Fibroblast of villous mesenchyme (primary cell): ENCODE measurements around the gene CYTH1. TPM values are rescaled to one million over a fixed set of nuclear protein-coding genes. Genes with fewer than 3 reads are reported as not detected.

Experiments
- DNase-seq: peaks from one replicate; pipeline ENCODE4 v3.0.0-alpha.2; 2010; ENCODE audit warnings: low read depth
- H3K4me3 ChIP-seq: 2 replicates; pipeline ENCODE4 v1.5.1; 2011; ENCODE audit warnings: low read depth, mild to moderate bottlenecking, low read length
- CTCF ChIP-seq: IDR thresholded peaks from 2 replicates; pipeline ENCODE4 v1.5.1; 2012; ENCODE audit warnings: low read depth, mild to moderate bottlenecking, low read length; ENCODE audit not compliant: insufficient read depth
- total RNA-seq: library from RNA; depleted of rRNA; stranded (reverse); fragments of >200 nt; gene quantifications from 2 replicates; pipeline ENCODE4 v1.2.3, GENCODE V29; 2012

Gene CYTH1
- total RNA-seq, 1 donor = 19.4 TPM

DNA sequence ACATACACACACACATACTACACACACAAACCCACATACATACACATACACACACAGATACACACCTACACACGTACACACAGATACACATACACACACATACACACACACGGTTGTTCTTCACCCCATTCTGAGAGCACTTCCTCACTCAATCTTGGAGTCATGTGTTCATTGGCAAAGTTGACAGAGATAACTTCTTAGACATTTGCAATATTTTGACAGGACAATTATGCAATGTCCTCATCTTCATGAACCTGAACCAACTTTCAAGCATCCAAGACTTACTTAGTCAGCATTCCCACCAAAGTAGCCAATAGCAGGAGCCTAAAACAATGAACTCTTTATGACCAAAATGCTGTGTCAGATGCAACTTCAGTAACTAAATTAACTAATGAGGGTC lies 127.7 kb downstream of the CYTH1 start:
- no peak for TF ChIP-seq CTCF
- no peak for DNase-seq
- no peak overlapping the region for H3K4me3 ChIP-seq

DNA sequence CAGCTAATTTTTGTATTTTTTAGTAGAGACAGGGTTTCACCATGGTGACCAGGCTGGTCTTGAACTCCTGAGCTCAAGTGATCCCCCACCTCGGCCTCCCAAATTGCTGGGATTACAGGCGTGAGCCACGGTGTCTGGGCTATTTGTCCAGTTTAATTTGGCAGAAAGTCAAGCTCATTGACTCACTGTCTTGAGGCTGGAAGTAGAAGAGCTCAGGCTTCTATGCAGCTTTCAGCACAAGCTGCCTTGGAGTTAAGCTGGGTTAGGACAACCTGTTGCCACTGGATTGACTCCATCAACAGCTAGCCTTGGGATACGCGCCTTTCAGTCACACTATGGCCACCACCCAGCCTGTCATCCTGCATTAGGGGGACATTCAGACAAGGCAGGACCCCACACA lies 128.7 kb downstream of the CYTH1 start:
- TF ChIP-seq CTCF = no peak
- H3K4me3 ChIP-seq = no peak overlapping the region
- peak; percentile 37 for DNase-seq

DNA sequence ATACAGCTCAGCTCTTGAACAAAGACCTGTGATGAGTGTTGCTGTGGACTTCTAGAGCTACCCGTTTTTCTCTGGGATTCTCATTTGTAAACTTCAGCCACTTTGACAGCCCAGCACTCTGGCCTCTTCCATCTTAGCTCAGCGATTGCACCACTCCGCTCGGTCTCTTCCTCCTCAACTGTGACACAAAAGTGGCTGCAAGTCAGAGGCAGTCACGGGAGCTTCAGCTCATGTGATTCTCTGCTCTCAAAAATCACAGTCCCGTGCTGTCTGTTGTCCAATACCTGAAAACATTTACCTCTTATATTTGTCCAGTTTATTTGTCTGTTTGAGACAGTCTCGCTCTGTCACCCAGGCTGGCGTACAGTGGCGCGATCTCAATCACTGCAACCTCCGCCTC lies 129.2 kb downstream of the CYTH1 start:
- DNase-seq = no peak
- H3K4me3 ChIP-seq = no peak overlapping the region
- TF ChIP-seq CTCF = no peak

DNA sequence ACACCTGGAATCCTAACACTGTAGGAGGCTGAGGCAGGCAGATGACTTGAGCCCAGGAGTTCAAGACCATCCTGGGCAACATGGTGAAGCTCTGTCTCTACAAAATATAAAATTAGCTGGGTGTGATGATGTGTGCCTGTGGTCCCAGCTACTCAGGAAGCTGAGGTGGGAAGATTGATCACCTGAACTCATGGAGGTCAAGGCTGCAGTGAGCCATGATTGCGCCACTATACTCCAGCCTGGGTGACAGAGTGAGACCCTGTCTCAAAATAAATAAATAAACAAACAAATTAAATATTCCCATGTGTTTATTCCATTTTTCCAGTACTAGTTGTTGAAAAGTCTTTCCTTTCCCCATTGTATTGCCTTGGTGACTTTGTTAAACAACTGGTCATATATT lies 130.0 kb downstream of the CYTH1 start:
- TF ChIP-seq CTCF = no peak
- DNase-seq = no peak
- no peak overlapping the region for H3K4me3 ChIP-seq

DNA sequence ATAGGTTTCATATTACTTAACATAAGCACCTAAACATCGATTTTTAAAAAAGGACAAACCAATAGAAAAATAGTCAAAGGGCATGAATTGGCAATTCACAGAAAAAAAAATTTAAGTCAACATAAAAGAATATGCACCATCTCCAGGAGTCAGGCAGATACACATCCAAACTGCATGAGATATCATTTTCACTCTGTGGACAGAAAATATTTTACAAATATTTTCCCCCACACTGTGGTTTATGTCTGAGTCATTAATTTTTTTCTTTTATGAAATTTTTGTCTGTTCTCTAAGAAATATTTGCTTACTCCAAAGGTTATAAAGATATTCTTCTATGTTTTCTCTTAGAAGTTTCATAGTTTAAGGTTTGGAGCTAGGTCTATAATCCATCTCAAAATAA lies 130.5 kb downstream of the CYTH1 start:
- no peak for TF ChIP-seq CTCF
- no peak for DNase-seq
- no peak overlapping the region for H3K4me3 ChIP-seq

- no peak for DNase-seq
- H3K4me3 ChIP-seq = no peak overlapping the region
- TF ChIP-seq CTCF = no peak
Measured at GRCh38 chr17:78650093-78650715, 131.9 kb downstream of the CYTH1 start.

- no peak for DNase-seq
- H3K4me3 ChIP-seq = no peak overlapping the region
- TF ChIP-seq CTCF = no peak
Measured at GRCh38 chr17:78648293-78648692, 133.8 kb downstream of the CYTH1 start.
